Measurements from ENCODE around the gene CTBP2. TPM values are rescaled to one million over a fixed set of nuclear protein-coding genes. Genes with fewer than 3 reads are reported as not detected.

Gene CTBP2
- polyA plus RNA-seq, 1 experiment, result 72.9 TPM

DNA sequence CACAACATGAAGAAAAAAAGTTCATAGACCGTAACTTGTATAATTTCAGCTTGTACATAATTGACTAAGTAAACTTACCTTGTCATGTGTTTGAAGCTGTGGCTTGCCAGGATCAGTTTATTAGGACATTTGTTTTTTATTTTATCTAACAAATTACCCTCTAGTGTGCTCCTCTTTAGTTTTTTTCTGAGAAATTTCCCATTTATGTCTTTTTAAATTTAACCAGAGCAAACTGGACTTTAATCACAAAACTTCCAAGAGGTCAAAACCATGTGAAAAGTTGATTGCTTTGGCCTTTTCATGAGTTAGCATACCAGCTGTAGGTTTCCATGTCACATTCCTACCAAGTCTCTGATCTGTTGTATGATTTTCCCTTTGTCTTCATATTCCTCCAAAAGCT lies 176.0 kb downstream of the CTBP2 start:
- Histone ChIP-seq H3K27me3 (ENCODE audit: control insufficient read depth, insufficient read depth, low read length) (no peaks in the 10 kb centered on the region), H3K36me3 (ENCODE audit: control insufficient read depth, insufficient read depth, low read length) (peaks cover 13% of the 10 kb centered on the region), H3K4me3 (ENCODE audit: low read depth, low read length) (no peak overlapping the region)
- TF ChIP-seq, protein P1, sequence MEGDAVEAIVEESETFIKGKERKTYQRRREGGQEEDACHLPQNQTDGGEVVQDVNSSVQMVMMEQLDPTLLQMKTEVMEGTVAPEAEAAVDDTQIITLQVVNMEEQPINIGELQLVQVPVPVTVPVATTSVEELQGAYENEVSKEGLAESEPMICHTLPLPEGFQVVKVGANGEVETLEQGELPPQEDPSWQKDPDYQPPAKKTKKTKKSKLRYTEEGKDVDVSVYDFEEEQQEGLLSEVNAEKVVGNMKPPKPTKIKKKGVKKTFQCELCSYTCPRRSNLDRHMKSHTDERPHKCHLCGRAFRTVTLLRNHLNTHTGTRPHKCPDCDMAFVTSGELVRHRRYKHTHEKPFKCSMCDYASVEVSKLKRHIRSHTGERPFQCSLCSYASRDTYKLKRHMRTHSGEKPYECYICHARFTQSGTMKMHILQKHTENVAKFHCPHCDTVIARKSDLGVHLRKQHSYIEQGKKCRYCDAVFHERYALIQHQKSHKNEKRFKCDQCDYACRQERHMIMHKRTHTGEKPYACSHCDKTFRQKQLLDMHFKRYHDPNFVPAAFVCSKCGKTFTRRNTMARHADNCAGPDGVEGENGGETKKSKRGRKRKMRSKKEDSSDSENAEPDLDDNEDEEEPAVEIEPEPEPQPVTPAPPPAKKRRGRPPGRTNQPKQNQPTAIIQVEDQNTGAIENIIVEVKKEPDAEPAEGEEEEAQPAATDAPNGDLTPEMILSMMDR (IDR thresholded peaks at IDR 0.05; ENCODE audit: insufficient read depth, low read depth, low read length), result no peak
- ChIA-PET POLR2A (no interaction called here), CTCF (interaction anchor here (0.7 to 0.8 kb wide), 2 partner anchors 68 to 108 kb away, joined by 3 to 4 read pairs; no protein-coding TSS in a partner anchor)
- no peak for DNase-seq (ENCODE audit: low read depth)

- no peak for DNase-seq (ENCODE audit: low read depth)
- no peaks in the 10 kb centered on the region for H3K27me3 ChIP-seq (ENCODE audit: control insufficient read depth, insufficient read depth, low read length)
- TF ChIP-seq, protein P1 (IDR thresholded peaks at IDR 0.05; ENCODE audit: insufficient read depth, low read depth, low read length), result no peak
- peaks cover 13% of the 10 kb centered on the region for H3K36me3 ChIP-seq (ENCODE audit: control insufficient read depth, insufficient read depth, low read length)
- POLR2A ChIA-PET, result interaction anchor here (0.6 kb wide), 1 partner anchor 195 kb away, joined by 3 read pairs; no protein-coding TSS in a partner anchor
- CTCF ChIA-PET, result no interaction called here
- no peak overlapping the region for H3K4me3 ChIP-seq (ENCODE audit: low read depth, low read length)
Measured at GRCh38 chr10:124983321-124983720, 177.0 kb downstream of the CTBP2 start.

DNA sequence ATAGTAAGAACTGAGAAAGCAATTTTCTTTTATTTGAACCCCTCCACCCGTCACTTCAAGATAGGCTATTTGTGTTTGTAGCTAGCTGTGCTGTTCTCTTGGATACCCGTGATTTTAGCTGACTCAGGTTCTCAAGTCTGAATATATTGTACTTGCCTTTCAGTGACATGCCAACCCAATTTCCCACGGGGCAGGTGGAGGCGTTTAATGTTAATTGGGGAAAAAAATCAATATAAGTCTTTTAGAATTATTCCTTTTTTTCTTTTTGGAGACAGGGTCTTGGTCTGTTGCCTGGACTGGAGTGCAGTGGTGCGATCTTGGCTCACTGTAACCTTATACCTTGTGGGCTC lies 182.0 kb downstream of the CTBP2 start:
- no peak for DNase-seq (ENCODE audit: low read depth)
- TF ChIP-seq, protein P1 (IDR thresholded peaks at IDR 0.05; ENCODE audit: insufficient read depth, low read depth, low read length), result no peak
- Histone ChIP-seq H3K27me3 (ENCODE audit: control insufficient read depth, insufficient read depth, low read length) (no peaks in the 10 kb centered on the region), H3K4me3 (ENCODE audit: low read depth, low read length) (no peak overlapping the region), H3K36me3 (ENCODE audit: control insufficient read depth, insufficient read depth, low read length) (peaks cover 8% of the 10 kb centered on the region)
- ChIA-PET CTCF (no interaction called here), POLR2A (no interaction called here)

- Histone ChIP-seq H3K27me3 (ENCODE audit: control insufficient read depth, insufficient read depth, low read length) (no peaks in the 10 kb centered on the region), H3K36me3 (ENCODE audit: control insufficient read depth, insufficient read depth, low read length) (peaks cover 7% of the 10 kb centered on the region), H3K4me3 (ENCODE audit: low read depth, low read length) (no peak overlapping the region)
- DNase-seq (ENCODE audit: low read depth), result no peak
- POLR2A ChIA-PET, result no interaction called here
- CTCF ChIA-PET, result no interaction called here
- TF ChIP-seq, protein P1 (IDR thresholded peaks at IDR 0.05; ENCODE audit: insufficient read depth, low read depth, low read length), result no peak
Measured at GRCh38 chr10:124977648-124978375, 182.6 kb downstream of the CTBP2 start.

GRCh38 chr10:124977161-124977560 lies 183.2 kb downstream of the CTBP2 start:
- Histone ChIP-seq H3K27me3 (ENCODE audit: control insufficient read depth, insufficient read depth, low read length) (no peaks in the 10 kb centered on the region), H3K4me3 (ENCODE audit: low read depth, low read length) (no peak overlapping the region), H3K36me3 (ENCODE audit: control insufficient read depth, insufficient read depth, low read length) (peaks cover 7% of the 10 kb centered on the region)
- ChIA-PET CTCF (no interaction called here), POLR2A (no interaction called here)
- no peak for DNase-seq (ENCODE audit: low read depth)
- TF ChIP-seq, protein P1 (IDR thresholded peaks at IDR 0.05; ENCODE audit: insufficient read depth, low read depth, low read length), result no peak
